Thyroid gland (tissue), 4 donors: Measurements from ENCODE around the gene FSTL4. TPM values are rescaled to one million over a fixed set of nuclear protein-coding genes. Genes with fewer than 3 reads are reported as not detected.
"Not testable (repeated sequence)": the region's sequence is repeated elsewhere in the genome, so short reads cannot be mapped to it uniquely, and the experiment has no call there.

Experiments used
- DNase-seq, 2 donors: peaks; one replicate each; pipeline ENCODE4 v3.0.0-alpha.2; 2019
- H3K27ac ChIP-seq, 3 donors: fragments of 200-600 bp; sonication (generic); 1 replicate in 2 of 3; 2 replicates in 1 of 3; pipeline ENCODE4 v1.5.1; 2016 to 2019; ENCODE audit warnings: mild to moderate bottlenecking in 1 of 3, moderate library complexity in 1 of 3
- H3K27me3 ChIP-seq: fragments of 200-600 bp; sonication (generic); one replicate; pipeline ENCODE4 v1.5.1; 2019
- H3K36me3 ChIP-seq, 2 donors: fragments of 200-600 bp; sonication (generic); one replicate each; pipeline ENCODE4 v1.5.1; 2016 to 2019
- H3K4me1 ChIP-seq, 2 donors: fragments of 200-600 bp; sonication (generic); one replicate each; pipeline ENCODE4 v1.5.1; 2017 to 2019
- H3K4me3 ChIP-seq, 3 donors: fragments of 200-600 bp; sonication (generic); replicated peaks in 1 of 3; 1 replicate in 2 of 3; 2 replicates in 1 of 3; pipeline ENCODE4 v1.5.1; 2016; ENCODE audit warnings: mild to moderate bottlenecking in 1 of 3
- H3K9me3 ChIP-seq: fragments of 200-600 bp; sonication (generic); one replicate; pipeline ENCODE4 v1.5.1; 2017
- CTCF ChIP-seq, 6 experiments: fragments of 200-600 bp in 3 of 6; fragments of 450-650 bp in 3 of 6; sonication (generic) in 3 of 6; IDR thresholded peaks; one replicate each; pipeline ENCODE4 v1.5.1; 2016 to 2019; ENCODE audit warnings: antibody characterized with exemption in 6 of 6, mild to moderate bottlenecking in 2 of 6, inconsistent platforms in 1 of 6, moderate library complexity in 1 of 6
- POLR2A ChIP-seq, 2 donors: fragments of 450-650 bp; IDR thresholded peaks; one replicate each; pipeline ENCODE4 v1.6.1; 2017; ENCODE audit warnings: antibody characterized with exemption in 2 of 2, mild to moderate bottlenecking in 2 of 2, moderate library complexity in 1 of 2
- WGBS, 2 donors: methylation state at CpG; one replicate each; pipeline ENCODE4 v1.1.5; 2017; 5-methylcytosine and 5-hydroxymethylcytosine counted together
- intact Hi-C: fragments of 100-400 bp; cut with DNase I; formaldehyde crosslinking; loops from one replicate; pipeline ENCODE4 v1.15.1; 2023
- total RNA-seq, 4 donors: library from RNA; depleted of rRNA; stranded (reverse); fragments of >200 nt; gene quantifications; one replicate each; pipeline ENCODE4 v1.2.3, GENCODE V29; 2016

Gene FSTL4
- total RNA-seq, 4 donors from 2014 or later: 0.10 to 0.13 TPM; not detected in 2

- TF ChIP-seq POLR2A (IDR thresholded peaks at IDR 0.05) (no peak), CTCF (IDR thresholded peaks at IDR 0.05) (no peak)
- no peak overlapping the region for H3K4me3 ChIP-seq
- H3K4me1 ChIP-seq: no peaks in the 10 kb centered on the region
- H3K27ac ChIP-seq: no peak overlapping the region
- no peaks in the 10 kb centered on the region for H3K9me3 ChIP-seq
- intact Hi-C loops: no loop called here
- H3K27me3 ChIP-seq: no peaks in the 10 kb centered on the region
- WGBS, 2 donors: 82 to 87% methylated on average over 6 of the region's 6 CpGs
- H3K36me3 ChIP-seq: no peaks in the 10 kb centered on the region
- DNase-seq: no peak
Measured at GRCh38 chr5:133398646-133399101, 213.7 kb downstream of the FSTL4 start.

DNA sequence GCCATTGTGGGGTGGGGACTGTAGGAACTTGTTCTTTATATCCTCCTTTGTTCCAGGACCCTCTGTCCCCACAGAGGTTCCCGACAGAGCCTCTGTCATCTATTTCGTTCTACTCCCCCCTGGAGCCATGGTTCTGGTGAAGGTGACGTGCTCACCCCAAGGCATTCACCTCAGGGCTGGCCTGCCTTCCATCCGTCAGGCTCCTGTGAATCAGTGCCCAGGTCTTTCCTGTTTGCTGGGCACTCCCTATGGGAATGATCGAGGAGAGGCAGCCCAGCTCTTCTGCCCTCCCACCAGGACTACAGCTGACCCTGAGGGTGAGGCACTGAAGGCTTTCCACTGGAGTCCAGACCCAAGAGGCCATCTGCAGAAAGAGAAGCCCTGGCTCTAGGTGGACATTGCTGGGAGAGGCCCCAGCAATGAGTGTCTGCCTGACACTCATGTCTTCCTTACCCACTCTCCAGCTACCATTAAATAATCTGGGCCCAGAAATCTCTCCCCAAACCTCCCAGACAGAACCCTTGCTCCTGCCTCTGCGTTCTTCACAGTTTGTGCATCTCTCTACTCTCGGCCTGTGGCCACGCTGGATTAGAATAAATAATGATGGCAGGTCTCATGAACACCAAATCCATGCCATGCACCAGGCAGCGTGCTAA is 214.2 kb downstream of the FSTL4 start:
- H3K36me3 ChIP-seq: no peaks in the 10 kb centered on the region
- WGBS, 2 donors: 92 to 93% methylated on average over 9 of the region's 9 CpGs
- H3K27ac ChIP-seq: no peak overlapping the region
- H3K4me3 ChIP-seq: no peak overlapping the region
- no peak for TF ChIP-seq CTCF (IDR thresholded peaks at IDR 0.05)
- TF ChIP-seq POLR2A (IDR thresholded peaks at IDR 0.05): no peak
- no peak for DNase-seq
- no peaks in the 10 kb centered on the region for H3K9me3 ChIP-seq
- intact Hi-C loops: no loop called here
- H3K4me1 ChIP-seq: no peaks in the 10 kb centered on the region
- H3K27me3 ChIP-seq: no peaks in the 10 kb centered on the region

GRCh38 chr5:133397348-133397747 is 215.0 kb downstream of the FSTL4 start:
- Histone ChIP-seq H3K4me3 (no peak overlapping the region), H3K4me1 (no peaks in the 10 kb centered on the region), H3K27me3 (no peaks in the 10 kb centered on the region), H3K9me3 (no peaks in the 10 kb centered on the region), H3K36me3 (no peaks in the 10 kb centered on the region), H3K27ac (no peak overlapping the region)
- no peak for TF ChIP-seq POLR2A (IDR thresholded peaks at IDR 0.05)
- TF ChIP-seq CTCF (IDR thresholded peaks at IDR 0.05): no peak
- 63 to 64% methylated on average over 2 of the region's 2 CpGs for WGBS, 2 donors
- intact Hi-C loops: no loop called here
- DNase-seq: no peak

DNA sequence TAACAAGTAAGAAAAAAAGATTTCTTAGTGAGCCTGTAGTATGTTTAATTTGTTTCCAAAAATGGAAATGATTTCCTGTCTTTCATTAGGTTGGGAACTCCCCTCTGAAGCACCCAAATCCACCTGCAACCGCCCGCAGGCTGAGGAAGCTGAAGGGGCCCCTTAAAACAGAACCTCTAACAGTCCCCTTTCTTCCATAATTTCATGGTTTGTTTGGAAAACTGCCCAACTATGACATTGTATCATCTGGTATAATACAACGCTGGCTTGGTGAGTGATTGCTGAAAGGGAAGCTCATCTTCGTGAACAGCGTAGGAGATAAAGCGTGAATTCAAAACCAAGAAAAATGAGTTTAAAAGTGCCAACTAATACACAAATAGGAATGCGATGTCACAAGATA is 215.5 kb downstream of the FSTL4 start:
- H3K4me1 ChIP-seq: no peaks in the 10 kb centered on the region
- H3K36me3 ChIP-seq: no peaks in the 10 kb centered on the region
- H3K4me3 ChIP-seq: no peak overlapping the region
- H3K27ac ChIP-seq: no peak overlapping the region
- WGBS, 2 donors: 69 to 70% methylated on average over 7 of the region's 7 CpGs
- intact Hi-C loops: no loop called here
- H3K9me3 ChIP-seq: no peaks in the 10 kb centered on the region
- no peaks in the 10 kb centered on the region for H3K27me3 ChIP-seq
- no peak for TF ChIP-seq POLR2A (IDR thresholded peaks at IDR 0.05)
- TF ChIP-seq CTCF (IDR thresholded peaks at IDR 0.05): no peak
- DNase-seq: no peak

GRCh38 chr5:133396187-133396741 is 216.1 kb downstream of the FSTL4 start:
- no peak for DNase-seq
- Histone ChIP-seq H3K27me3 (no peaks in the 10 kb centered on the region), H3K4me3 (no peak overlapping the region), H3K9me3 (no peaks in the 10 kb centered on the region), H3K36me3 (no peaks in the 10 kb centered on the region), H3K4me1 (no peaks in the 10 kb centered on the region), H3K27ac (no peak overlapping the region)
- intact Hi-C loops: no loop called here
- TF ChIP-seq POLR2A (IDR thresholded peaks at IDR 0.05): no peak
- 74 to 83% methylated on average over 6 of the region's 6 CpGs for WGBS, 2 donors

- H3K9me3 ChIP-seq, H3K27ac ChIP-seq, DNase-seq, H3K27me3 ChIP-seq, H3K36me3 ChIP-seq, intact Hi-C loops, H3K4me3 ChIP-seq, H3K4me1 ChIP-seq: not testable (repeated sequence)
- WGBS, 2 donors: 95 to 98% methylated on average over 21 of the region's 21 CpGs
Measured at GRCh38 chr5:133395207-133395606, 217.1 kb downstream of the FSTL4 start.

GRCh38 chr5:133394477-133394817 is 217.9 kb downstream of the FSTL4 start:
- H3K27ac ChIP-seq, H3K4me1 ChIP-seq, H3K36me3 ChIP-seq, intact Hi-C loops, H3K9me3 ChIP-seq, DNase-seq, H3K4me3 ChIP-seq, H3K27me3 ChIP-seq: not testable (repeated sequence)
- 93 to 94% methylated on average over 9 to 12 of the region's 22 CpGs for WGBS, 2 donors
